Peyer's patch (tissue), 4 donors: ENCODE data around the gene EXD2.

Source experiments
- POLR2A ChIP-seq, 2 donors: fragments of 450-650 bp; IDR thresholded peaks; one replicate each; pipeline ENCODE4 v1.5.1; 2017; ENCODE audit warnings: antibody characterized with exemption in 2 of 2, mild to moderate bottlenecking in 2 of 2, moderate library complexity in 2 of 2
- TF ChIP-seq, protein P1 (sequence below), 6 experiments: fragments of 450-650 bp in 4 of 6; fragments of 200-600 bp in 2 of 6; sonication (generic) in 1 of 6; IDR thresholded peaks; one replicate each; pipeline ENCODE4 v1.5.1; 2017 to 2019; ENCODE audit warnings: antibody characterized with exemption in 6 of 6, mild to moderate bottlenecking in 3 of 6, moderate library complexity in 1 of 6

DNA sequence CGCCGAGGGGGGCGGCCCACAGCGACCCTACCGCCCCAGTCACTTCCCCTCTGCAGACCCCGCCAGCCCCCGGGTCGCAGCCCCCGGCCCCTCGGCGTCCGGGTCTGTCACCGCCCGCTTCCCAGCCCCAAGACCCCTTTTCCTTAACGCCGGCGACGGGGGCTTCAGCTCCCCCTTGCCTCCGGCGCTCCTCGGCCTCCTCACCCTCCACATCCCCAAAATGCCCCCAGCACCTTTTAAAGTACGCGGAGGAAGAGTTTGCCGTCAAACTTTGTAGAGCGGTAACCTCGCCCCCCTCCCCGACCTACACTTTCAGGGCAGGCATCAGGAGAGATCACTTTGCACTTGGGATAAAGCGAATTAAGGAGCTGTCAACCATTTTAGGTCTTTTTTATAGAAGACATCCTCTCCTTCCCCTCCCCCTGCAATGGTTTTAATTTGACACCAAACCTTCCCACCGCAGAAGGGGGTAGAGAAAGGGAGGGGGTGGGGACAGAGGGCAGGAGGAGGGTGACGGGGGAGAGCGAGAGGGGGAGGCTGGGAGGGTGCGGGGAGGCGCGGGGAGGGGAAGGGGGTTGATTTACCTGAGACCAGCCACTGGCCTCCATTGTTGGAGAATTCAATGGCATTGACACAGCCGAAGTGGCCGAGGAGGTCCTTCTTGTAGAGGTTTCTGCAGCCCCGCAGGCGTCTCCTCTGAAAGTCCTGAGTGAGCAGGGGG is 39.0 kb upstream of the EXD2 start:
- TF ChIP-seq, protein P1, sequence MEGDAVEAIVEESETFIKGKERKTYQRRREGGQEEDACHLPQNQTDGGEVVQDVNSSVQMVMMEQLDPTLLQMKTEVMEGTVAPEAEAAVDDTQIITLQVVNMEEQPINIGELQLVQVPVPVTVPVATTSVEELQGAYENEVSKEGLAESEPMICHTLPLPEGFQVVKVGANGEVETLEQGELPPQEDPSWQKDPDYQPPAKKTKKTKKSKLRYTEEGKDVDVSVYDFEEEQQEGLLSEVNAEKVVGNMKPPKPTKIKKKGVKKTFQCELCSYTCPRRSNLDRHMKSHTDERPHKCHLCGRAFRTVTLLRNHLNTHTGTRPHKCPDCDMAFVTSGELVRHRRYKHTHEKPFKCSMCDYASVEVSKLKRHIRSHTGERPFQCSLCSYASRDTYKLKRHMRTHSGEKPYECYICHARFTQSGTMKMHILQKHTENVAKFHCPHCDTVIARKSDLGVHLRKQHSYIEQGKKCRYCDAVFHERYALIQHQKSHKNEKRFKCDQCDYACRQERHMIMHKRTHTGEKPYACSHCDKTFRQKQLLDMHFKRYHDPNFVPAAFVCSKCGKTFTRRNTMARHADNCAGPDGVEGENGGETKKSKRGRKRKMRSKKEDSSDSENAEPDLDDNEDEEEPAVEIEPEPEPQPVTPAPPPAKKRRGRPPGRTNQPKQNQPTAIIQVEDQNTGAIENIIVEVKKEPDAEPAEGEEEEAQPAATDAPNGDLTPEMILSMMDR (IDR thresholded peaks at IDR 0.05) = no peak
- TF ChIP-seq POLR2A (IDR thresholded peaks at IDR 0.05) = no peak
